TTC549 (cell line): ENCODE results near the gene NT5C3A.
"Not testable (repeated sequence)": the region's sequence is repeated elsewhere in the genome, so short reads cannot be mapped to it uniquely, and the experiment has no call there.

Experiments used
- FAIRE-seq: peaks from 2 replicates; lab custom pipeline; 2012; peaks lifted over from hg19 to GRCh38; lab: Jason Lieb, UNC

NT5C3A gene

GRCh38 chr7:32979246-32979645 is 83.3 kb downstream of the NT5C3A start:
- FAIRE-seq, result not testable (repeated sequence)

- not testable (repeated sequence) for FAIRE-seq
Observed at GRCh38 chr7:32977159-32977558, 85.4 kb downstream of the NT5C3A start.

- FAIRE-seq, result not testable (repeated sequence)
Observed at GRCh38 chr7:32971967-32972366, 90.6 kb downstream of the NT5C3A start.

DNA sequence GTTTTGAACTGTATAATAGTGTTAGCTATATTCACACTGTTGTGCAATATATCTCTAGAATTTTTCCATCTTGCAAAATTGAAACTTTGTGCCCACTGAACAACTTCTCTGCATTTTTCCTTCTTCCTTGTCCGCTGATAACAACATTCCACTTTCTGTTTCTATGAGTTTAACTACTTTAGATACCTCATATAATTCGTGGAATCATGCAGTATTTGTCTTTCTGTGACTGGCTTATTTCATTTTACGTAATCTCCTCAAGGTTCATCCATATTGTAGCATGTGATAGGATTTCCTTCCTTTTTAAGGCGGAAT is 95.4 kb downstream of the NT5C3A start:
- not testable (repeated sequence) for FAIRE-seq

DNA sequence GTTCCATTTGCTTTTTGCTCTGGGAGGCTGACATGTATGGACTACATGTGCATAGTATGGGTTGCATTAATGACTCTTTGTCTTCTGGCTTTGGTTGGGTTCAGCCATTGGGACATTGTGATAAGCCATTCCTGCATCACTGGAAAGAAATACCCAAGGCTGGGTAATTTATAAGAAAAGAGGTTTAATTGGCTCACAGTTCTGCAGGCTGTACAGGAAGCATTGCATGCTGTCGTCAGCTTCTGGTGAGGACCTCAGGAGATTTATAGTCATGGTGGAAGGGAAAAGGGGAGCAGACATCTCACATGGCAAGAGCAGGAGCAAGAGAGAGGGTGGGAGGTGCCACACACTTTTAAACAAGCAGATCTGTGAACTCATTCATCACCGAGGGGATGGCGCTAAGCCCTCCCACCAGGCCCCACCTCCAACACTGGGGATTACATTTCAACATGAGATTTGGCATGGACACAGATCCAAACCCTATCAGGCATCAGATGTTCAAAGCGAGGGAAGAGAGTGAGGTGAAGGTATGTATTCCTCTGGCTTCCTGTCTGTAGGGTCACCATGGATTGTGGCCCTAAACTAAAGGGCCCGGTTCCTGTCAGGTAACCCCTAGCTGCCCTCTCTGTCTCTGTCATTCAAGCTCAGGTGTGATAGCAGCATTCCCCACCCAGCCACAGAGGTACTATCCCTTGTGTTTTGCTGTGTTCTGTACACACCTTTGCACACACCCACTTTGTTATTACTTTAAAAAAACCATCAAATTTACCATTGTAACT is 95.9 kb downstream of the NT5C3A start:
- not testable (repeated sequence) for FAIRE-seq

DNA sequence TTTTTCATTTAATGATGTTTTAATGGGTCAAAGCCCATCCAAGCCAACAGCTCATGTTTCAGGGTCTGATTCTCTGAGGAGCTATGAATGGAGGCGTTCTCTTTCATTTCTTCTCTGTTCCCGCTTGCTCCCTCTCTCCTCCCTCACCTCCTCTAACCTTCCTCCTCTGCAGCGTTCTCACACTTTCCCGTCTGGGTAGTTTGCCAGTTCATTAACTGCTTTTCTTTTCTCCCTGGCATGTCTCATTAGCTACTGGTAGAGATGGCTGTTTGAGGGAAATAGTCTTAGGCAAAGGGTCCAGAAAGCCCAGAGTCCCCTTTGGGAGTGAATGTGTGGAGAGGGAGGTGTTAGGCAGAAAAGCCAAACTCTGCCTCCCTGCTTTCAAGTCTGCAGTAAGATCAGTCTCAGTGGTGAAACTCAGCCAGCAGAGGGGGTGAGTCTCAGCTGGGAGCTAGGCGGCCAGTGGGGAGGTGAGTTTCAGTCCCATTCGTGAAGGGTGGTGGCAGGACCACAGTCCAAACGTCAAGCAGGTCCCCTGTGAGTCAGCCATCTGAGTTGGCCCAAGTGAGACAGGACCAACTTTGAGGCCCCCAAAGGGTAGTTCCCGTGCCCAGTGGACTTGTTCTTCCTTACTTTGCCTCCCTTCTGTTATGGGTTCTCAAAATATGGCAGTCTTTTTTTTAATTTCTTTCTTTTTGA is 98.0 kb downstream of the NT5C3A start:
- FAIRE-seq, result not testable (repeated sequence)
